MG63 (cell line): ENCODE data around the gene OTUD6A. TPM values are rescaled to one million over a fixed set of nuclear protein-coding genes. Genes with fewer than 3 reads are reported as not detected.

Experiments used
- DNase-seq: peaks from one replicate; pipeline ENCODE4 v3.0.0-alpha.2; 2020
- H3K27me3 ChIP-seq: fragments of 250-450 bp; sonication (Bioruptor Pico); 2 replicates; pipeline ENCODE4 v1.5.1; 2020; ENCODE audit warnings: mild to moderate bottlenecking, moderate library complexity
- H3K36me3 ChIP-seq: fragments of 250-450 bp; sonication (Bioruptor Pico); 2 replicates; pipeline ENCODE4 v1.5.1; 2020; ENCODE audit warnings: mild to moderate bottlenecking, moderate library complexity
- H3K4me3 ChIP-seq: fragments of 250-450 bp; sonication (Bioruptor Pico); 2 replicates; pipeline ENCODE4 v1.5.1; 2020; ENCODE audit warnings: mild to moderate bottlenecking, moderate library complexity
- H3K9me3 ChIP-seq: fragments of 250-450 bp; sonication (Bioruptor Pico); 2 replicates; pipeline ENCODE4 v1.5.1; 2020; ENCODE audit warnings: mild to moderate bottlenecking, moderate library complexity
- total RNA-seq: library from RNA; depleted of rRNA; stranded (reverse); fragments of >200 nt; shearing (Covaris generic); gene quantifications from 2 replicates; pipeline ENCODE4 v1.2.3, GENCODE V29; 2014; ENCODE audit warnings: low replicate concordance

OTUD6A gene
- total RNA-seq, 1 experiment from 2014 or later: not detected

DNA sequence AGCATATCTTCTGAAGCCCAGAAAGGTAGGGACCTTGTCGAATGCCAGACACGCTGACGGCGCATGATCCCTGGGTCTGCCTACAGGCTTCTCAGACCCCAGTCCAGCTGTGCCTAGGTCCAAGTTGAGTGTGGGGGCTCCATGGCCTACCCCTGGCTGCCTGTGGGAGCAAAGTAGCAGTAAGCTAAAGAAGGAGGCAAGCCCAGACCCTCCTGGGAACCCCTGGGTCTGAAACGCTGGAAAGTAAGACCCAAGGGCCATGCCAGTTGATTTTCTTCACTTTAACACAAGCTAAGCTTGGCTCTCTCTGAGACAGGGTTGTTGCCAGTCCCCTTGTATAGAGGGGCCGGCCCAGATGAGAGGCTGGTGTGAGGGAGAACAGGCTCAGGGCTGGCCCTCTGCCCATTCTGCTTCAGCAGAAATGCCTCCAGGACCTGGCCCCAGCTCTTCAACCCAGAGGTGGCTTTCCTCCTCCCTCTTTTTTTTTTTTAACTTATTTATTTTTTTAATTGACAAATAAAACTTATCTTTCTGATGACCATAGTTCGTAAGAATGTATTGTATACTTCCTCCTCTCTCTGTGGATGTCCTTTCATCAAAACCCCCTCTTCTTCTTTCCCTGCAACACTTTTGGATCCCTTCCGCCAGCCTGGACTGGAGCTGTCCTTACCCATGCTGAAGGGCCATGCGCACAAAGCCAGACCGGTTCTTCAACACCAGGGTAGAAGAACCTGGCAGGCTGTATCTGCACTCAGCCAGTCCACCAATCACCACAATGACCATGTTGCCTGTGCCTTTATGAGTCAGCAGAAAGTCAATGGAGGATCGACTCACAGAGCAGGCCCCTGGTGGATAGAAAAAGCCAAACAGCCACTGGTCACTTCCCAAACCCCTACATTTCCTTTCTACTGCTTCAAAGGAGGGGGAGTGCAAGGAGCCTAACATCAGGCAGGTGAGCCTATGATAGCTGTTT is 19.6 kb upstream of the OTUD6A start:
- H3K4me3 ChIP-seq: no peak overlapping the region
- peak; percentile 7 for DNase-seq
- H3K36me3 ChIP-seq: no peaks in the 10 kb centered on the region
- no peaks in the 10 kb centered on the region for H3K27me3 ChIP-seq
- no peaks in the 10 kb centered on the region for H3K9me3 ChIP-seq

DNA sequence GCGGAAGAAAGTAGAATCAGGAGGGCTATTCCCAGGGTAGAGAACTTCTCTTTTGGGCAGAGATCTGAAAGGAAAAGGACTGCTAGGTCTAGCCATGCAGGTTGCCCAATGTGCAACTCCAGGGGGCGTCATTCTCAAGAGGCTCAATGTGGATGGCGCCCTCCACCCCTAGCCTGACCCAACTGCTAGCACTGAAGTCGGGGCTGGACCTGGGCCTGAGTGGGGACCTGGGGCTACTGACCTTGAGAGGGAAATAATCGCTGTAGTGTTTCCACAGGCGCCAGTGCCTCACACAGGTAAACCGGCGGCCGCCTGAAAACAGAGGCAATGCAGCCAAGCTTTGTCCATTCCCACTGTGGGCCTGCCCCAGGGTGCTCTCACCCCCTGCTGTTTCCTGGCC is 18.6 kb upstream of the OTUD6A start:
- Histone ChIP-seq H3K4me3 (no peak overlapping the region), H3K27me3 (no peaks in the 10 kb centered on the region), H3K9me3 (no peaks in the 10 kb centered on the region), H3K36me3 (no peaks in the 10 kb centered on the region)
- DNase-seq: no peak

DNA sequence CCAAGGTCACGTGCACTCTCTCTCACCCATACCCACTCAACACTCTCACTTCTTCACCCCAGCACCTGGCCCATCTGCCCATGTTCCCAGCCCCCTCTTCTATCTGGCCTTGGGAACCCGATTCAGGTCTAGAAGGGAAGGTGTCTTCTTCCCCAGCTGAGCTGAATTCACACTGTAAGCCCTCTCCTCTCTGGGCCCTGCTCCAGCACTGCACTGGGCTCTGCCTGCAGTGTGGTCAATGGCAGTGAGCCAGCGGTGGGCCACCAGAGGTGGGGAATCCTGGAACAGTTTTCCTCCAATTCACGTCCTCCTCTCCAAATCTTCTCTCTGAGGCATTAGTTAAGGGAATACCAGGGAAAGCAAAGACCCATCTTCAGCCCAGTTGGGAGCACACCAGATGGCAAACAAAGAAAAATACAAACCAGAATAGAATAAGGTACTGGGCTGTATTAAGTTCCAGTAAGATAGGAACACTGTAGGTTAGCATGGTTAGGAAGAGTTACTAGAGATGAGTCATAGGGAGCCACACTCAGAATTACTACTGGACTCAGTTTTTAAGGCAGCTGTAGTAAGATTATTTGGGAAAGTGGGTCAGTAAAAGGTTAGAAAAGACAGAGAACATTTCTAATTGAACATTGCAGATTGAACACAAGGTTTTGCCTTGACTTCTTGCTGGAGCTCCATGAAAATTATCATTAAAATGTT is 17.6 kb upstream of the OTUD6A start:
- no peak for DNase-seq
- H3K27me3 ChIP-seq: no peaks in the 10 kb centered on the region
- no peaks in the 10 kb centered on the region for H3K9me3 ChIP-seq
- no peak overlapping the region for H3K4me3 ChIP-seq
- no peaks in the 10 kb centered on the region for H3K36me3 ChIP-seq

DNA sequence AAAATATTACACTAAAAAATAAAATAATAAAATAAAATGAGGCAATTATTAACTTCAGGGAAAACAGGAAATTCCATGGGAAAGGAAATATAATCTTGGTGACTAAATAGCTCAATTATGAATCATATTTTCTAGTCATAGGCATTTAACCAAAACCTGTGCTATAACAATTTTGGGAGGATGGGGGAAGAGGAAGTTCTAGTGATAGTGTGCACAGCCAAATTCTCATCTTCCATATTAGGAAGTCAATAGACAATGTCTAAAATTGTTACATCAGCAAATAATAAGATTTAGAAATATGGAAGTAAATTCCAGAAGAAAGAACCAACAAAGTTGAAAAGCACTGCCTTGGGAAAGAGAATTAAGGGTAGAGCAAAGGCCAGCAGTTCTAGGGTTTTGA is 15.3 kb upstream of the OTUD6A start:
- Histone ChIP-seq H3K9me3 (no peaks in the 10 kb centered on the region), H3K36me3 (no peaks in the 10 kb centered on the region), H3K27me3 (no peaks in the 10 kb centered on the region), H3K4me3 (no peak overlapping the region)
- DNase-seq: no peak

DNA sequence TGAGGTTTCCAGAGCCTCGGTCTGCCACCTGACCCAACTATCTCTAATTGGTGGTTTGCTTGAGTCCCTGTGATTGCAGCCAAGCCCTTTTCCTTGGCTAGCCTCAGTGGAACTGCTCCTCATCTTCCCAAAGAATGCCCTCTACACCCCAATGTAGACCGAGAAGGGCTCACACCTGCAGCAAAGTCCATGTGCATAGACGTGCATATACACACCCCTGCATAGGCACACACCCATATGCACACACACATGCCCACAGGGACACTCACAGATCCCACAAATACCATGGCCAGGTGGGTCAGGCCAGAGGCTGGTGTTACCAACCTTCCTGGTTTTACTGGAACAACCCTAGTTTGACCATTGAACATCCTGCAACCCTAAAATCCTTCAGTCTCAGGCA is 12.9 kb upstream of the OTUD6A start:
- Histone ChIP-seq H3K9me3 (no peaks in the 10 kb centered on the region), H3K27me3 (no peaks in the 10 kb centered on the region), H3K36me3 (no peaks in the 10 kb centered on the region)

DNA sequence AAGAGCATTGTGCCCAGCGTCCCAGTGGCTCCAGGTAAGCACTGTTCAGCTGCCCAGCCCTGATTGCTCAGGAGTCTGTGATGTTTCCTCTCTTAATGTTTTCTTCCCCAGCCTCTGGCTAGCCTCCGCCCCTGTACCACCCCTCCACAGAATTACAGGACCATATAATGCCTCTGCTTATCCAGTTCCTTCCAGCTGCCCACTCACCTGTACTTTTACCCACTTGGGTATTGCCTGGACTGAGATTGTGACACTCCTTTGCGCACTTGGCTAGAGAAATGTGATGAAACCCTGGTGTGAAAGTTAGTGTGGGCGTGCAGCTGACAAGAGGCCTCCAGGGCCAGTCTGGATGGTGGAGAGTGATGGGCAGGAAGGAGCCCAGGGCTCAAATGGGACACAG is 12.3 kb upstream of the OTUD6A start, which contains the start of gene AWAT2:
TSS of gene AWAT2 (minus strand) at position 14 of the 400 bp plus-strand sequence. CDS start at position 8, 6 bp downstream.
- no peak for DNase-seq
- no peaks in the 10 kb centered on the region for H3K36me3 ChIP-seq
- no peaks in the 10 kb centered on the region for H3K27me3 ChIP-seq
- H3K9me3 ChIP-seq: no peaks in the 10 kb centered on the region
- H3K4me3 ChIP-seq: no peak within 1 kb of the TSS

More for the DNA sequence above, 12.9 kb upstream of the OTUD6A start:
- H3K4me3 ChIP-seq: no peak overlapping the region
- DNase-seq: no peak

DNA sequence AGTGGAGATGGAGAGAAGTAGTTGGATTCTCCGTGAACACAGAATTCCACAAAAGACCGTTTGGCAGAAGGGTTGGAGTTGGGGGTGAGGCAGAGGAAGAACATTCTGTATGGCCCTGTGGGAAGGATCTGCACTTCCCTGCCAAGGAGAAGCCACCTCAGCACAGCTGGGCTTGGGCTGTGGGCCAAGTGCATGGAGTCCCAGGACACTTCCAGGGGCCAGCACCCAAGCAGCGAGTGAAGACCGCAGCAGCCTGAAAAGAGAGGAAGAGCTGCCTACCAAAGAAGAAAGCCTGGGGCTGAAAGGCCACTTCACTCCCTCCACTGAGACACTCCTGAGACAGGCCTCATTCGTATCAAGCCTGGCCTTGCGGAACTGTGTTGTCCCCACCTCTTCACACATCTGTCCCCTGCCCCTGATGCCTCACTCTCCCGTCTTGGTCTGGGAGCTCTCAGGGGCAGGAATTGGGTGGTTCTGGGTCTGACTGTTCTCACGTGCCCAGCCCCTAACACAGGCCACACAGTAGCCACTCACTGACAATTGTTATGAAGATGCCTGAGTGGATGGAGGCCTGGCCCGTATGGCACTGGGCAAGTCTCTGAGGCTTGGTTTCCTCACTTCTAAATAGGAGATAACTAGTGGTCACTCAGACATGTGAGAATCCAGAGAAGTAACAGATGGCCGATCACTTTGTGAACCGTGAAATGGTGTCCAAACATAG is 9.2 kb upstream of the OTUD6A start:
- Histone ChIP-seq H3K36me3 (no peaks in the 10 kb centered on the region), H3K27me3 (no peaks in the 10 kb centered on the region), H3K9me3 (no peaks in the 10 kb centered on the region), H3K4me3 (no peak overlapping the region)
- DNase-seq: no peak

DNA sequence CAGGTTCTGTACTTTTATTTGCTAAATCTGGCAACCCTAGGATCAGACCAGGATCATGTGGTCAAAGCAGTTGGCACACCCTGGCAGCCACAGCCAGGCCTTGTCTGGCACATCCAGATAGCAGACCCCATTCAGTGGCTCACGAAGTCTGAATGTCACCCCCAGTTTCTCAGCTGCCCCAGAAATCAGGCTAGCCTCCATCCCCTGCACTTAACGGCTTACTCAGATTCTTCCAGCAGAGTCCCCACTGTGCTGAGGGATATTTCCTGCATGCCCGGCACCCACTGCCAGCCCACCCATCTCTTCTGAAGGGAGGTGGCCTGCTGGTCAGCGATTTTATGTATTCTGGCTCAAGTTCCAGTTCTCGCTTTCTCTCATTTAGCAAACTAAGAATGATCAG is 7.9 kb upstream of the OTUD6A start:
- no peaks in the 10 kb centered on the region for H3K9me3 ChIP-seq
- no peak overlapping the region for H3K4me3 ChIP-seq
- no peaks in the 10 kb centered on the region for H3K27me3 ChIP-seq
- DNase-seq: no peak
- H3K36me3 ChIP-seq: no peaks in the 10 kb centered on the region

DNA sequence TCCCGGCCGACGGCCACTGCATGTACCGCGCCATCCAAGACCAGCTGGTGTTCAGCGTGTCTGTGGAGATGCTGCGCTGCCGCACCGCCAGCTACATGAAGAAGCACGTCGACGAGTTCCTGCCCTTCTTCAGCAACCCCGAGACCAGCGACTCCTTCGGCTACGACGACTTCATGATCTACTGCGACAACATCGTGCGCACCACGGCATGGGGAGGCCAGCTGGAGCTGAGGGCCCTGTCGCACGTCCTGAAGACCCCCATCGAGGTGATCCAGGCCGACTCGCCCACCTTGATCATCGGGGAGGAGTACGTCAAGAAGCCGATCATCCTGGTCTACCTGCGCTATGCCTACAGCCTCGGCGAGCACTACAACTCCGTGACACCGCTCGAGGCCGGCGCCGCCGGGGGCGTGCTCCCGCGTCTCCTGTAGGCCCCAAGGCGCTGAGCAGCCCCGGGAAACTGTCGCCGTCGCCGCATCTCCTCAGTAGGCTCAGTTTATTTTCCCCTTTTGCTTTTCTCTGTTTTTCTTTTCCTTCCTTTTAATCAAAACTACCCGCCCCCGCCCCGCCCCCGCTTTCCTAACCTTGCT is 799 bp downstream of the OTUD6A start:
- no peak for DNase-seq
- no peaks in the 10 kb centered on the region for H3K9me3 ChIP-seq
- H3K36me3 ChIP-seq: no peaks in the 10 kb centered on the region
- H3K4me3 ChIP-seq: no peak overlapping the region
- no peaks in the 10 kb centered on the region for H3K27me3 ChIP-seq

DNA sequence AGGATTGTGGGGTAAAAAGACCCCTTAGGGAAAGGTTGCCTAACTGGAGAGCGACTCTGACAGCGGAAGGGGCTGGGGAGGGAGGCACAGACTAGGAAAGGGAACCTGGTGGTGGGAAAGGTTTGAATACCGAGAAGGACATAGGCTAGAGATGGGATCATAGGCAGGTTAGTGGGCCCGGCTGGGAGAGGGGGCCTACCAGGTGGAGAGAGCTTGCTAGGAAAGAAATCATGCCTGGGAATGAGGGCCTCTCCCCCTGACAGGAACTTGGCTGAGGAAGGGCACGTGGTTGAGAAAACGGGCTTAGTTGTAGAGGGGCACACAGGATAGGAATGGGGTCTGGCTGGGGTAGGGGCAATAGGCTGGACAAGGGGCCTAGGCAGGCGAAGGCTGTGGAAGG is 4.4 kb downstream of the OTUD6A start:
- Histone ChIP-seq H3K9me3 (no peaks in the 10 kb centered on the region), H3K27me3 (no peaks in the 10 kb centered on the region), H3K4me3 (no peak overlapping the region), H3K36me3 (no peaks in the 10 kb centered on the region)
- no peak for DNase-seq

DNA sequence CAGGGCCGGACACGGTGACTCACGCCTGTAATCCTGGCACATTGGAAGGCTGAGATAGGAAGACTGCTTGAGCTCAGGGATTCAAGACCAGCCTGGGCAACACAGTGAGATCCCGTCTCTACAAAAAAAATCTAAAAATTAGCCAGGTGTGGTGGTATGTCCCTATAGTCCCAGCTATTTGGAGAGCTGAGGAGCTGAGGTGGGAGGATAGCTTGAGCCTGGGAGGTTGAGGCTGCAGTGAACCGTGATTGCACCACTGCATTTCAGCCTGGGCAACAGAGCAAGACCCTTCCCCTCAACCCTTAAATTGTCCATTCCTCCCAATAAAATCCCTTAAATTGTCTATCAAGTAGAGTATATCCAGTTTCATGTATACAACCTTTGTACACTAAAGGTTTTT is 17.0 kb downstream of the OTUD6A start:
- Histone ChIP-seq H3K4me3 (no peak overlapping the region), H3K27me3 (no peaks in the 10 kb centered on the region), H3K36me3 (no peaks in the 10 kb centered on the region), H3K9me3 (no peaks in the 10 kb centered on the region)
- DNase-seq: no peak

DNA sequence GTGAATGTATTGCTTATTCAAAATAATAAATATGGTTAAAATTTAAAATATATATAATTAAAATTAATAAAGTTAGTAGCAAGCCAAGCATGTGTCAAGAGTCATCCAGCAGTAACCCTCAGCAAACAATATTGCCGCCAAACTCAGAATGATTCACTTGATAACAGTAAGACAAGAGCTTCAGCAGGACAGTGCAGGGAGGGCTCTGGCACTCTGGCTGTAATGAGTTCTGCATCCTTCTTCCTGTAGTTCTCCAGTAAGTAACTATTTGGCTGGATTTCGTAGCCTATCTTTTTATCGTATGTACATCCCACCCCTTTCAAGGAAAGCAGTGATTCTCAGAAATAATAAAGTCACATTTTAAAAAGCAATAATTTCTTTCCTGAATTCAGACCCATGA is 17.6 kb downstream of the OTUD6A start:
- H3K9me3 ChIP-seq: no peaks in the 10 kb centered on the region
- no peaks in the 10 kb centered on the region for H3K36me3 ChIP-seq
- H3K4me3 ChIP-seq: no peak overlapping the region
- no peaks in the 10 kb centered on the region for H3K27me3 ChIP-seq
- DNase-seq: no peak

DNA sequence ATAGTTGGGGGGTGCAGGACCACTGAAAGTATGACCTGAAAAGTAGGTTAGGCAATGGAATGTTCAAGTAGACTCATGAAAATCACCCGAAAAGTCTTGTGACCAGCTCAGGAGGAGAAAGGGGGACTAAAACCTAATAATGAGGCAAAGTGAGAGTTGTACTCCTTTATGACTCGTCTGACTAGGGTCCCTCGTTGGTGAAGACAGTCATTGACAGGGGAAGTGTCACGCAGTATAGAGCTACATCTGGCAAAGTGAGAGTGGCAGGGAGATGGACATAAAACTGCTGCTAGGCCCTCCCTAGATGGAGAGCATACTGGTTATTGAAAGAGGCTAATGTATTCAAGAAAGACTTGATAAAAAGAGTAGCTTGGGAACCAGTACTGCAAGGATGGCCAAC is 20.5 kb downstream of the OTUD6A start:
- Histone ChIP-seq H3K27me3 (no peaks in the 10 kb centered on the region), H3K4me3 (no peak overlapping the region), H3K9me3 (no peaks in the 10 kb centered on the region), H3K36me3 (no peaks in the 10 kb centered on the region)
- no peak for DNase-seq

DNA sequence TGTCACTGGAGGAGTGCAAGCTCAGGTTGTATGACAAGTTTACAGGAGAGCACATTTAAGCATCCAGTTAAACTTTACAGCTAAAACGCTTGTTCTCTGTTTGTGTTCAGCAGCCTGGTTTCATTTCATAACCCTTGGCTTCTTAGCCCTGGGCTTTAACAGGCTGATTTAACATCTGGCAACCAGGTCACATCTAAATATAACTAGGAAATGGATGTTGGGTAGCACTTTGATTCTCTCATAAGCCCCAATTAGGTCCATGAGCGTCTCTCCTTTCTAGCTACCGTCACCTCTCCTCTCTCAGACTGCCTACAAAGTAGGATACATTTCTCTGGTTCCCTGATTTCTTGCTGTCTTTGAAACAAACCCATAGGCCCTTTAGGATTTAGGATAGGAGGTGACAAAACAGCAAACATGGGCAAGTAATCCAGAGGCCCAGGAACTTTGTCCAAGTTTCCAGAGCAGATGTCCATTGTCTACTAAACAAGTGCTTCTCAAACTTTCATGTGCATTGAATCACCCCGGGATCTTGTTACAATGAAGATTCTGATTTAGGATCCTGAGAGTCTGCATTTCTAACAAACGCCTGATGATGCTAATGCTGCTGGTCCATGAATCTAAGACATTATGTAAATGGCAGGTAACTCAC is 22.5 kb downstream of the OTUD6A start:
- H3K36me3 ChIP-seq: no peaks in the 10 kb centered on the region
- no peaks in the 10 kb centered on the region for H3K27me3 ChIP-seq
- H3K4me3 ChIP-seq: no peak overlapping the region
- H3K9me3 ChIP-seq: no peaks in the 10 kb centered on the region
- DNase-seq: no peak

DNA sequence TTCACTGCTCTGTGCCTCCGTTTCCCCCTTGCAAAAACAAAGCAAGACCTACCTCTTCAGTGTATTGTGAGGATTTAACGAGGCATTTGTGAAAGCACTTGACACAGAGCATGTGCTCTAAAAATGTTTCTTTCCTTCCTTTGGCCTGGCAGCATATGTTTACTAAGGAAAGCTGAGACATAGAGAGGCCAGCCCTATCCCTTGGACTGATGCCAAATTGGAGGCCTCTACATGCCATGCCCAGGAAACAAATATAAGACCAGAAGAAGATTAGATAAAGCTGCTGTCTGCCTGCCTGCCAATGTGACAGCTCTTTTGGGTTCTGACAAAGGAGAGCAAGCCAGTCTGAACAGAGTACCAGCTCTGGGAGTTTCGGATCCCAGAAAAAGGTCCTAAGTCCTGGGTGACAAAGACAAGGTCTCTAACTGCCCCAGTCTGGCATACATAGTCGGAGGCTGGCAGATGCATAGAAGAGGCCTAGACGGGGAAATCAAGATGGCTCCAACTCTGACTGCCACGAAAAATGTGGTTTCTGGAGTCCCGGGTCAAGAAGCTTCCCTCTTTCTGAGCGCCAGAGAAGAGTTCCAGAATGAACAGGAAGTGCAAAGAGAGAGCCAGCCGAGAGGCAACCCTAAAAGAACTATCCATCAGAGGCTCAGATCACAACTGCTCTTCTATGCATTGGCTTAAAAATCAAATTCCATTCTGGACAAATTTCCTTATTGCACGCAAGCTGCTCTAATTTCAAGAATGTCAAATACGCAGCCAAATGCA is 25.8 kb downstream of the OTUD6A start:
- no peak overlapping the region for H3K4me3 ChIP-seq
- H3K9me3 ChIP-seq: no peaks in the 10 kb centered on the region
- no peaks in the 10 kb centered on the region for H3K27me3 ChIP-seq
- DNase-seq: peak; percentile 32
- H3K36me3 ChIP-seq: no peaks in the 10 kb centered on the region

DNA sequence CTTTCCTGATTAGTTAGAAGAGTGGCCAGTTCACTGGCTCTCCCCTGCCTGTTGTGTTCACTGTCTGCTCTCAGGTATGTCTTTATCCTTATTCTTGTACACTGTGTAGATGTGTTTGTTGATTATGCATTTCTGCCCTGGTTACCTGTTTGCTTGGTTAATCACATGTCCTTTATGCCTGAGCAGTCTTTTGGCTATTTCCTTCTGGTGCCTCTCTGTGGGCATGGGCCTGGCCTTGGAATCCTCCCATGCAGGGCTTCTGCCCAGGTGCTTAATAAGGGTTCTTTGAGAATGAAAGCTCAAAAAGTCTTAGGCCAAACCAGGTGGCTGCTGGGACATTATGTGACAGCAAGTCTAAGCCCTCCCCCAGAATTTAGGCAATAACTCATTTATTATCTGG is 26.5 kb downstream of the OTUD6A start:
- H3K27me3 ChIP-seq: no peaks in the 10 kb centered on the region
- no peaks in the 10 kb centered on the region for H3K36me3 ChIP-seq
- no peak for DNase-seq
- no peak overlapping the region for H3K4me3 ChIP-seq
- H3K9me3 ChIP-seq: no peaks in the 10 kb centered on the region
